Esophagus squamous epithelium (tissue), 5 donors: Measurements from ENCODE around the gene CRACDL. TPM values are rescaled to one million over a fixed set of nuclear protein-coding genes. Genes with fewer than 3 reads are reported as not detected.

Experiments
- DNase-seq: peaks from one replicate; lab custom pipeline; 2025; lab: John Stamatoyannopoulos, UW
- H3K27ac ChIP-seq, 4 donors: fragments of 200-600 bp; sonication (generic); one replicate each; pipeline ENCODE4 v1.5.1; 2016 to 2019; ENCODE audit warnings: mild to moderate bottlenecking in 1 of 4
- H3K27me3 ChIP-seq, 4 donors: fragments of 200-600 bp; sonication (generic); 1 replicate in 3 of 4; 2 replicates in 1 of 4; pipeline versions ENCODE4 v1.5.1 to v1.6.0; 2017 to 2021; ENCODE audit warnings: antibody characterized with exemption in 1 of 4
- H3K36me3 ChIP-seq, 3 donors: fragments of 200-600 bp; sonication (generic); one replicate each; pipeline ENCODE4 v1.5.1; 2016 to 2019
- H3K4me1 ChIP-seq, 3 donors: fragments of 200-600 bp; sonication (generic); one replicate each; pipeline ENCODE4 v1.5.1; 2017 to 2019
- H3K4me3 ChIP-seq, 4 donors: fragments of 200-600 bp; sonication (generic); 1 replicate in 3 of 4; 2 replicates in 1 of 4; pipeline ENCODE4 v1.5.1; 2016 to 2019; ENCODE audit warnings: mild to moderate bottlenecking in 2 of 4, moderate library complexity in 1 of 4
- H3K9me3 ChIP-seq, 3 donors: fragments of 200-600 bp; sonication (generic); one replicate each; pipeline ENCODE4 v1.5.1; 2016 to 2019
- POLR2A ChIP-seq, 4 donors: fragments of 450-650 bp; IDR thresholded peaks; one replicate each; pipeline ENCODE4 v1.6.1; 2017; ENCODE audit warnings: antibody characterized with exemption in 4 of 4, mild to moderate bottlenecking in 4 of 4, moderate library complexity in 3 of 4
- WGBS, 2 donors: methylation state at CpG; one replicate each; pipeline ENCODE4 v1.1.5; 2018; 5-methylcytosine and 5-hydroxymethylcytosine counted together
- intact Hi-C: fragments of 100-400 bp; cut with DNase I; formaldehyde crosslinking; loops from one replicate; pipeline ENCODE4 v1.15.0; 2022
- total RNA-seq, 4 donors: library from RNA; depleted of rRNA; stranded (reverse); fragments of >200 nt; gene quantifications; one replicate each; pipeline ENCODE4 v1.1.0, GENCODE V29; 2016
- TF ChIP-seq, protein P1 (sequence below), 6 experiments: fragments of 450-650 bp in 4 of 6; fragments of 200-600 bp in 2 of 6; sonication (generic) in 2 of 6; IDR thresholded peaks; one replicate each; pipeline ENCODE4 v1.5.1; 2016 to 2019; ENCODE audit warnings: antibody characterized with exemption in 6 of 6, mild to moderate bottlenecking in 4 of 6, moderate library complexity in 4 of 6
- donor health status: DM: yes; HTN: yes; CAD: no.

Gene CRACDL
- total RNA-seq, 4 donors from 2014 or later: 6.5 to 33.6 (median 9.7) TPM

DNA sequence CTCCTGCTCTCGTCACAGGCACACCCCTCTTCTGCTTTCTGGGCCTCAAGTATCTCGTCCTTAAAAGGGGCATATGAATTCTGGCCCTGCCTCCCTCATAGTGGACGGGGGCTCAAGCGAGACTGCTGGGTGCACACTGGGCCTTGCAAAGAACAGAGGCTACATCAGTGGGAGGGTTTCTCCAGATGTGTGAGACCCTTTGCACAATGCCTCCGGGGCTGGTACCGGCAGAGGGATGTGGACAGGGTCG lies 25.0 kb downstream of the CRACDL start:
- no peak for DNase-seq
- Histone ChIP-seq H3K4me3 (no peak overlapping the region), H3K4me1 (peaks cover 22 to 81% (median 48%) of the 10 kb centered on the region in 3 donors), H3K27me3 (peaks cover 0 to 17% (median 0%) of the 10 kb centered on the region in 4 donors), H3K9me3 (no peaks in the 10 kb centered on the region), H3K27ac (peak overlapping the region in 3 of 4 donors; percentile 47 to 83 (median 76)), H3K36me3 (no peaks in the 10 kb centered on the region)
- 40% methylated on average over 1 of the region's 7 CpGs; no CpG with 5 or more reads in 1 of the 2 donors for WGBS, 2 donors
- TF ChIP-seq, protein P1, sequence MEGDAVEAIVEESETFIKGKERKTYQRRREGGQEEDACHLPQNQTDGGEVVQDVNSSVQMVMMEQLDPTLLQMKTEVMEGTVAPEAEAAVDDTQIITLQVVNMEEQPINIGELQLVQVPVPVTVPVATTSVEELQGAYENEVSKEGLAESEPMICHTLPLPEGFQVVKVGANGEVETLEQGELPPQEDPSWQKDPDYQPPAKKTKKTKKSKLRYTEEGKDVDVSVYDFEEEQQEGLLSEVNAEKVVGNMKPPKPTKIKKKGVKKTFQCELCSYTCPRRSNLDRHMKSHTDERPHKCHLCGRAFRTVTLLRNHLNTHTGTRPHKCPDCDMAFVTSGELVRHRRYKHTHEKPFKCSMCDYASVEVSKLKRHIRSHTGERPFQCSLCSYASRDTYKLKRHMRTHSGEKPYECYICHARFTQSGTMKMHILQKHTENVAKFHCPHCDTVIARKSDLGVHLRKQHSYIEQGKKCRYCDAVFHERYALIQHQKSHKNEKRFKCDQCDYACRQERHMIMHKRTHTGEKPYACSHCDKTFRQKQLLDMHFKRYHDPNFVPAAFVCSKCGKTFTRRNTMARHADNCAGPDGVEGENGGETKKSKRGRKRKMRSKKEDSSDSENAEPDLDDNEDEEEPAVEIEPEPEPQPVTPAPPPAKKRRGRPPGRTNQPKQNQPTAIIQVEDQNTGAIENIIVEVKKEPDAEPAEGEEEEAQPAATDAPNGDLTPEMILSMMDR (IDR thresholded peaks at IDR 0.05): no peak
- no peak for TF ChIP-seq POLR2A (IDR thresholded peaks at IDR 0.05)
- intact Hi-C loops: no loop called here

DNA sequence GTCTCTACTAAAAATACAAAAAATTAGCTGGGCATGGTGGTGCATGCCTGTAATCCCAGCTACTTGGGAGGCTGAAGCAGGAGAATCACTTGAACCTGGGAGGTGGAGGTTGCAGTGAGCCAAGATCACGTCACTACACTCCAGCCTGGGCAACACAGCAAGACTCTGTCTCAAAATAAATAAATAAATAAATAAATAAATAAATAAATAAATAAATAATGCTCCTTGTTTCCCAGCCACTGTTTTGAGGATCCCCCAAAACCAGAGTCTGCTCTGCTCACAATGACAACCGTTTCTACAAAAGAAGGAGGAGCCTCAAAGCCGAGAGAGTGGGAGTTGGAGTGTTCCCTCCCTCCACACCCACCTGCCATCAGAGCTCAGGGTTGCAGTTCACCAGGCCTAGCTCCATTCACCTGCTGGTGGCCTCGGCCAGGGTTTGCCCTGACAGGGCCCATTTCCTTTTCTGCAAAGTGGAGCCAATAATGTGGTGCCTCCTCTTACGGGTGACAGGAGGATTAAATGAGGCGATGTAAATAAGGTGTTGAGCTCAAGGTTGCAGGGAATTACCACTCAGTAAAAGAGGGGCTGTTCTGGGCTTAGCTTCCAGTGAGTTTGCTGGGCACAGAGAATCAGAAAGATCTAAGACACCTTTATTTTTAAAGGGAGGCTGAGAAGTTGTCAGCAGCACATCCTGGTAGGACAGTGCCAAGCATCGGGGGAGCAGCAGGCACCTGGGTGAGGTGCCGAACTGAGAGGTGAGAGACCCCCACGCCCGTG lies 25.5 kb downstream of the CRACDL start:
- H3K9me3 ChIP-seq: no peaks in the 10 kb centered on the region
- H3K4me3 ChIP-seq: no peak overlapping the region
- H3K27ac ChIP-seq: peak overlapping the region in 3 of 4 donors; percentile 51 to 83 (median 57)
- WGBS, 2 donors: 89 to 92% methylated on average over 8 of the region's 10 CpGs
- TF ChIP-seq, protein P1 (IDR thresholded peaks at IDR 0.05): no peak
- no peak for TF ChIP-seq POLR2A (IDR thresholded peaks at IDR 0.05)
- no peak for DNase-seq
- intact Hi-C loops: no loop called here
- H3K4me1 ChIP-seq: peaks cover 22 to 76% (median 45%) of the 10 kb centered on the region in 3 donors
- no peaks in the 10 kb centered on the region for H3K36me3 ChIP-seq
- H3K27me3 ChIP-seq: peaks cover 0 to 17% (median 0%) of the 10 kb centered on the region in 4 donors

GRCh38 chr2:98909317-98910211 lies 26.5 kb downstream of the CRACDL start:
- intact Hi-C loops: no loop called here
- TF ChIP-seq, protein P1 (IDR thresholded peaks at IDR 0.05): no peak
- TF ChIP-seq POLR2A (IDR thresholded peaks at IDR 0.05): no peak
- H3K4me1 ChIP-seq: peaks cover 22 to 70% (median 45%) of the 10 kb centered on the region in 3 donors
- H3K27me3 ChIP-seq: peaks cover 0 to 14% (median 0%) of the 10 kb centered on the region in 4 donors
- no peaks in the 10 kb centered on the region for H3K36me3 ChIP-seq
- 33 to 34% methylated on average over 16 to 19 of the region's 19 CpGs for WGBS, 2 donors
- H3K9me3 ChIP-seq: no peaks in the 10 kb centered on the region
- no peak overlapping the region for H3K4me3 ChIP-seq
- no peak for DNase-seq
- H3K27ac ChIP-seq: peak overlapping the region; percentile 26 to 68 (median 54)

DNA sequence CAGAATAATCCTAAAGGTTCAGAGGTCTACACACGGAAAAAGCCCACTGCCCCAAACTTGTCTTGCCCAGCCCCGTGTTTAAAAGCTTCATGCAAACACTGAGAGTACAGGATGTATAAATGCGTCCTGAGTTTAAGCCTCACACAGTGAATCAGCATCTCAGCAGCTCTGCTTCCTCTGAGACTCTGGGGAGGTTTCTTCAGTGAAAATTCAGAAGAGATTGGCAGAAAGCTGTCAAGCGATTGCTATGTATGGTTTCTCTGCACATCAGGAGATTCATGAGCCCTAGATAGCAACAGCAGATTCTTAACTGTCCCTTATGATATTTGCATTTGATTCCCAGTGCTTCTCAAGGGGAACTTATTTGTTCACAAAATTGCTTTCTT lies 27.1 kb downstream of the CRACDL start:
- intact Hi-C loops: no loop called here
- Histone ChIP-seq H3K4me1 (peaks cover 22 to 67% (median 41%) of the 10 kb centered on the region in 3 donors), H3K27me3 (peaks cover 0 to 7% (median 0%) of the 10 kb centered on the region in 4 donors), H3K27ac (peak overlapping the region in 3 of 4 donors; percentile 51 to 68 (median 55)), H3K9me3 (no peaks in the 10 kb centered on the region), H3K4me3 (no peak overlapping the region), H3K36me3 (no peaks in the 10 kb centered on the region)
- 31 to 64% methylated on average over 4 of the region's 4 CpGs for WGBS, 2 donors
- DNase-seq: no peak
- TF ChIP-seq POLR2A (IDR thresholded peaks at IDR 0.05): no peak
- TF ChIP-seq, protein P1 (IDR thresholded peaks at IDR 0.05): no peak
